GM19043 (cell line): ENCODE results near the gene CCDC88A.
"Not testable (repeated sequence)": the region's sequence is repeated elsewhere in the genome, so short reads cannot be mapped to it uniquely, and the experiment has no call there.

Source experiments
- ATAC-seq: cut with Tn5 transposase; IDR thresholded peaks from one replicate; pipeline ENCODE4 v1.9.1; 2021; ENCODE audit warnings: low read depth; ENCODE audit not compliant: unreplicated experiment

The CCDC88A gene

GRCh38 chr2:55247025-55247424 is 172.6 kb downstream of the CCDC88A start:
- ATAC-seq, result no peak

GRCh38 chr2:55245411-55245810 is 174.2 kb downstream of the CCDC88A start:
- no peak for ATAC-seq

- ATAC-seq, result no peak
Observed at GRCh38 chr2:55242617-55243016, 177.0 kb downstream of the CCDC88A start.

- ATAC-seq, result not testable (repeated sequence)
Observed at GRCh38 chr2:55241582-55241981, 178.1 kb downstream of the CCDC88A start.

GRCh38 chr2:55239656-55240222 is 179.9 kb downstream of the CCDC88A start:
- ATAC-seq, result no peak
